K562 (cell line): ENCODE measurements around the gene SLC6A9. TPM values are rescaled to one million over a fixed set of nuclear protein-coding genes. Genes with fewer than 3 reads are reported as not detected.

ENCODE experiments used
- BCOR ChIP-seq: fragments of 450-650 bp; IDR thresholded peaks from 2 replicates; pipeline ENCODE4 v1.6.1; 2016
- BHLHE40 ChIP-seq: IDR thresholded peaks from 2 replicates; pipeline ENCODE4 v1.6.1; 2011; ENCODE audit warnings: low read length, improper control_type of control experiment
- CHD2 ChIP-seq: IDR thresholded peaks from 2 replicates; pipeline ENCODE4 v1.6.1; 2011; ENCODE audit warnings: low read depth, low read length
- CTBP1 ChIP-seq: fragments of 450-650 bp; IDR thresholded peaks from 2 replicates; pipeline ENCODE4 v1.6.1; 2016; ENCODE audit warnings: borderline replicate concordance
- FOSL1 ChIP-seq: fragments of 200-800 bp; sonication (Bioruptor generic); conservative IDR thresholded peaks from 2 replicates; pipeline ENCODE4 v1.6.1; 2016; ENCODE audit warnings: missing genetic modification characterization, missing compliant biosample characterization
- HDAC3 ChIP-seq: fragments of 450-650 bp; IDR thresholded peaks from 2 replicates; pipeline ENCODE4 v1.6.1; 2018; ENCODE audit warnings: borderline replicate concordance, mild to moderate bottlenecking, moderate library complexity; ENCODE audit not compliant: partially characterized antibody
- HMG20A ChIP-seq: fragments of 450-650 bp; formaldehyde crosslinking; conservative IDR thresholded peaks from 2 replicates; pipeline ENCODE4 v1.4.0; 2020; ENCODE audit warnings: mild to moderate bottlenecking, mixed read lengths
- HSF4 ChIP-seq: fragments of 250-450 bp; sonication (Bioruptor Pico); IDR thresholded peaks from 2 replicates; pipeline ENCODE4 v2.1.2; 2022; ENCODE audit warnings: mild to moderate bottlenecking, moderate library complexity, borderline replicate concordance
- NELFE ChIP-seq: IDR thresholded peaks from 2 replicates; pipeline ENCODE4 v1.6.1; 2011; ENCODE audit warnings: mild to moderate bottlenecking; ENCODE audit not compliant: insufficient read depth, insufficient read length
- NFIC ChIP-seq: fragments of 450-650 bp; IDR thresholded peaks from 2 replicates; pipeline ENCODE4 v1.6.1; 2017; ENCODE audit warnings: mild to moderate bottlenecking, inconsistent platforms
- NFYB ChIP-seq: IDR thresholded peaks from 2 replicates; pipeline ENCODE4 v1.6.1; 2011; ENCODE audit warnings: mild to moderate bottlenecking, moderate library complexity; ENCODE audit not compliant: insufficient read length; ENCODE audit errors: extremely low read depth
- NRF1 ChIP-seq, 2 experiments: fragments of 450-650 bp; IDR thresholded peaks in 1 of 2; conservative IDR thresholded peaks in 1 of 2; 2 replicates each; pipeline ENCODE4 v1.6.1; 2014; ENCODE audit warnings: mild to moderate bottlenecking in 2 of 2
- PHB2 ChIP-seq: fragments of 450-650 bp; IDR thresholded peaks from 2 replicates; pipeline ENCODE4 v1.6.1; 2017; ENCODE audit warnings: low read depth
- PHF20 ChIP-seq: fragments of 450-650 bp; IDR thresholded peaks from 2 replicates; pipeline ENCODE4 v1.6.1; 2018; ENCODE audit not compliant: partially characterized antibody
- SRSF7 ChIP-seq: fragments of 200-400 bp; formaldehyde crosslinking; optimal IDR thresholded peaks from 2 replicates; pipeline ENCODE3; 2017; ENCODE audit warnings: mild to moderate bottlenecking, low read depth, low read length
- ZC3H11A ChIP-seq: IDR thresholded peaks from 2 replicates; pipeline ENCODE4 v1.6.1; 2012; ENCODE audit warnings: low read depth, low read length, improper control_type of control experiment
- ZNF174 ChIP-seq: fragments of 250-450 bp; sonication (Bioruptor Pico); IDR thresholded peaks from 2 replicates; pipeline ENCODE4 v1.4.0; 2020; ENCODE audit warnings: mild to moderate bottlenecking
- ZNF695 ChIP-seq: fragments of 450-650 bp; formaldehyde crosslinking; IDR thresholded peaks from 2 replicates; pipeline ENCODE4 v1.4.0; 2020; ENCODE audit warnings: mild to moderate bottlenecking, moderate library complexity
- ZNF778 ChIP-seq: fragments of 450-650 bp; formaldehyde crosslinking; IDR thresholded peaks from 2 replicates; pipeline ENCODE4 v1.4.0; 2020; ENCODE audit warnings: mild to moderate bottlenecking, moderate library complexity
- polyA plus RNA-seq, 8 experiments: library from polyadenylated mRNA; depleted of rRNA in 4 of 8; stranded (reverse) in 5 of 8; unstranded in 3 of 8; fragments of >200 nt; fragmentation: Nextera tagmentation in 2 of 8; fragmentation: Illumina TruSeq in 1 of 8; extraction: Ambion mirVana in 2 of 8; extraction: Trizol in 1 of 8; gene quantifications; 2 replicates each; pipeline versions ENCODE4 v1.2.1 to v1.2.3, GENCODE V29; 2011 to 2014; ENCODE audit warnings: inconsistent platforms in 1 of 8, missing spikeins in 1 of 8
- total RNA-seq, 7 experiments: library from RNA; depleted of rRNA in 6 of 7; stranded (reverse); fragments of >200 nt in 6 of 7; fragmentation: Illumina TruSeq in 2 of 7; extraction: Trizol in 2 of 7; gene quantifications; 2 replicates each; pipeline versions ENCODE4 v1.2.1 to v1.2.3, GENCODE V29; 2011 to 2021; ENCODE audit warnings: low replicate concordance in 1 of 7
- TF ChIP-seq, protein P1 (sequence below): fragments of 450-650 bp; conservative IDR thresholded peaks from 2 replicates; pipeline ENCODE4 v1.6.1; 2016; ENCODE audit warnings: missing genetic modification characterization, low read depth, mild to moderate bottlenecking, missing compliant biosample characterization, moderate library complexity
- TF ChIP-seq, protein P2 (sequence below): fragments of 450-650 bp; IDR thresholded peaks from 2 replicates; pipeline ENCODE4 v1.7.0; 2016; ENCODE audit warnings: borderline replicate concordance
- TF ChIP-seq, protein P3 (sequence below): fragments of 450-650 bp; formaldehyde crosslinking; IDR thresholded peaks from 2 replicates; pipeline ENCODE4 v1.4.0; 2022; ENCODE audit warnings: mild to moderate bottlenecking, moderate library complexity
- TF ChIP-seq, protein P4 (sequence below): fragments of 250-450 bp; sonication (Bioruptor Pico); IDR thresholded peaks from 2 replicates; pipeline ENCODE4 v1.4.0; 2020; ENCODE audit warnings: mild to moderate bottlenecking, moderate library complexity

The SLC6A9 gene
- total and polyA plus RNA-seq, 9 of the 15 experiments (the other 6 are each of a cell fraction or from before 2014, with no cell fraction given): 0.17 to 18.7 (median 2.9) TPM

DNA sequence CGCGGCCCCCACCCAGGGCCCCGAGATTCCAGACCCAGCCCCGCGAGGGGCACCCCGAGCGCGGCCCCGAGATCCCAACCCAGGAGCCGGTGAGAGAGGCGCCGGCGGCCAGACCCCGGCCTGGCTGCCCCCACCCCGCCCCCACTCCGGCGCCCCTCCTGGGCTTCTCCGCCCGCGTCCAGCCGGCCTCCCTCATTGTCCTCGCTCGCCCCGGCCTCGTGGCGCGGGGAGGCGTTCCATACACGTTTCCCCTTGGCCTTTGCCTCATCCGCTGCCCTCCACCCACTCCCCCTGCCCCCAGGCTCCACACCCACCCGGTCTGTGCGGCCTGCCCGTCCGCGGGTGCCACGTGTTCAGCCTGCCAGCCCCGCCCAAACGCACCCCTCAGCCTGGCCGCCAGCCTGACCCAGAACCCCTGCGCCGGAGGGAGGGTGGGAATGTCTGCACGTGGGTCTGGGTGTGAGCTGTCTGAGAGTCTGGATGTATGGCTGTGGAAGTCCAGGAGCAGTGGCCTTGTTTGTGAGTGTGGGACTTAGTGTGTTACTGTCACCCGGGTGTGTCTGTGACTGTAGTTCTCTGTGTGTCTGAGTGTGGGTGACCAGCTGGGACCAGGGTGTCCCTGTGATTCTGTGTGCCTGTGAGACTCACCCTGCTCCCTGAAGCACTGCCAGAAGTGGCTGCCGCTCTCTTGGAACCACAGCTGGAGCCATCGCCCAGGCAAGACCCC is 51.6 kb downstream of the SLC6A9 start (continued):
- no peak for TF ChIP-seq HMG20A (CRISPR knock-in tag)
- TF ChIP-seq, protein P1, sequence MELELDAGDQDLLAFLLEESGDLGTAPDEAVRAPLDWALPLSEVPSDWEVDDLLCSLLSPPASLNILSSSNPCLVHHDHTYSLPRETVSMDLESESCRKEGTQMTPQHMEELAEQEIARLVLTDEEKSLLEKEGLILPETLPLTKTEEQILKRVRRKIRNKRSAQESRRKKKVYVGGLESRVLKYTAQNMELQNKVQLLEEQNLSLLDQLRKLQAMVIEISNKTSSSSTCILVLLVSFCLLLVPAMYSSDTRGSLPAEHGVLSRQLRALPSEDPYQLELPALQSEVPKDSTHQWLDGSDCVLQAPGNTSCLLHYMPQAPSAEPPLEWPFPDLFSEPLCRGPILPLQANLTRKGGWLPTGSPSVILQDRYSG (tag): no peak
- peak; percentile 44; the same call in 1 of the 2 replicates for TF ChIP-seq BHLHE40
- peak; percentile 35 for TF ChIP-seq PHF20
- no peak for TF ChIP-seq HSF4 (CRISPR knock-in tag)
- TF ChIP-seq, protein P2, sequence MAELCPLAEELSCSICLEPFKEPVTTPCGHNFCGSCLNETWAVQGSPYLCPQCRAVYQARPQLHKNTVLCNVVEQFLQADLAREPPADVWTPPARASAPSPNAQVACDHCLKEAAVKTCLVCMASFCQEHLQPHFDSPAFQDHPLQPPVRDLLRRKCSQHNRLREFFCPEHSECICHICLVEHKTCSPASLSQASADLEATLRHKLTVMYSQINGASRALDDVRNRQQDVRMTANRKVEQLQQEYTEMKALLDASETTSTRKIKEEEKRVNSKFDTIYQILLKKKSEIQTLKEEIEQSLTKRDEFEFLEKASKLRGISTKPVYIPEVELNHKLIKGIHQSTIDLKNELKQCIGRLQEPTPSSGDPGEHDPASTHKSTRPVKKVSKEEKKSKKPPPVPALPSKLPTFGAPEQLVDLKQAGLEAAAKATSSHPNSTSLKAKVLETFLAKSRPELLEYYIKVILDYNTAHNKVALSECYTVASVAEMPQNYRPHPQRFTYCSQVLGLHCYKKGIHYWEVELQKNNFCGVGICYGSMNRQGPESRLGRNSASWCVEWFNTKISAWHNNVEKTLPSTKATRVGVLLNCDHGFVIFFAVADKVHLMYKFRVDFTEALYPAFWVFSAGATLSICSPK: no peak
- TF ChIP-seq, protein P3, sequence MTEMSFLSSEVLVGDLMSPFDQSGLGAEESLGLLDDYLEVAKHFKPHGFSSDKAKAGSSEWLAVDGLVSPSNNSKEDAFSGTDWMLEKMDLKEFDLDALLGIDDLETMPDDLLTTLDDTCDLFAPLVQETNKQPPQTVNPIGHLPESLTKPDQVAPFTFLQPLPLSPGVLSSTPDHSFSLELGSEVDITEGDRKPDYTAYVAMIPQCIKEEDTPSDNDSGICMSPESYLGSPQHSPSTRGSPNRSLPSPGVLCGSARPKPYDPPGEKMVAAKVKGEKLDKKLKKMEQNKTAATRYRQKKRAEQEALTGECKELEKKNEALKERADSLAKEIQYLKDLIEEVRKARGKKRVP (CRISPR knock-in tag): no peak
- no peak for TF ChIP-seq ZNF174 (CRISPR knock-in tag)
- TF ChIP-seq ZC3H11A: no peak
- TF ChIP-seq CTBP1: no peak
- TF ChIP-seq NFIC: peak; percentile 45; the same call in 1 of the 2 replicates
- peak; percentile 45 to 54 for TF ChIP-seq NRF1 (conservative IDR thresholded peaks at IDR 0.05 in 1 of 2, IDR thresholded peaks at IDR 0.05 in 1 of 2)
- TF ChIP-seq NFYB: no peak
- no peak for TF ChIP-seq BCOR
- no peak for TF ChIP-seq NELFE
- TF ChIP-seq, protein P4, sequence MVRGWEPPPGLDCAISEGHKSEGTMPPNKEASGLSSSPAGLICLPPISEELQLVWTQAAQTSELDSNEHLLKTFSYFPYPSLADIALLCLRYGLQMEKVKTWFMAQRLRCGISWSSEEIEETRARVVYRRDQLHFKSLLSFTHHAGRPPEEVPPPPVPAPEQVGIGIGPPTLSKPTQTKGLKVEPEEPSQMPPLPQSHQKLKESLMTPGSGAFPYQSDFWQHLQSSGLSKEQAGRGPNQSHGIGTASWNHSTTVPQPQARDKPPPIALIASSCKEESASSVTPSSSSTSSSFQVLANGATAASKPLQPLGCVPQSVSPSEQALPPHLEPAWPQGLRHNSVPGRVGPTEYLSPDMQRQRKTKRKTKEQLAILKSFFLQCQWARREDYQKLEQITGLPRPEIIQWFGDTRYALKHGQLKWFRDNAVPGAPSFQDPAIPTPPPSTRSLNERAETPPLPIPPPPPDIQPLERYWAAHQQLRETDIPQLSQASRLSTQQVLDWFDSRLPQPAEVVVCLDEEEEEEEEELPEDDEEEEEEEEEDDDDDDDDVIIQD (CRISPR knock-in tag): no peak
- no peak for TF ChIP-seq FOSL1 (tag)
- TF ChIP-seq ZNF778: no peak
- no peak for TF ChIP-seq CHD2
- TF ChIP-seq HDAC3: no peak
- no peak for TF ChIP-seq PHB2
- no peak for TF ChIP-seq SRSF7
- TF ChIP-seq ZNF695: no peak
